Keratinocyte (primary cell): ENCODE measurements around the gene ITPR2. TPM values are rescaled to one million over a fixed set of nuclear protein-coding genes. Genes with fewer than 3 reads are reported as not detected.

Source experiments
- DNase-seq: peaks from one replicate; pipeline ENCODE4 v3.0.0-alpha.2; 2011; ENCODE audit warnings: low read depth, missing footprints, low spot score
- FAIRE-seq: peaks from 2 replicates; lab custom pipeline; 2011; peaks lifted over from hg19 to GRCh38; lab: Jason Lieb, UNC
- H2AFZ ChIP-seq: 2 replicates; pipeline ENCODE4 v1.6.0; 2012; ENCODE audit warnings: low read length, control low read depth, inconsistent platforms; ENCODE audit not compliant: control insufficient read depth
- H3K27ac ChIP-seq: 2 replicates; pipeline ENCODE4 v1.5.1; 2011; ENCODE audit warnings: low read length; ENCODE audit not compliant: control insufficient read depth, insufficient read depth
- H3K27me3 ChIP-seq: 3 replicates; pipeline ENCODE4 v1.6.0; 2011; ENCODE audit warnings: low read length; ENCODE audit not compliant: control insufficient read depth, insufficient read depth; ENCODE audit errors: extremely low read depth
- H3K36me3 ChIP-seq, 2 experiments: 2 replicates in 1 of 2; 3 replicates in 1 of 2; pipeline ENCODE4 v1.5.1; 2011; ENCODE audit warnings: low read length in 2 of 2, mild to moderate bottlenecking in 1 of 2; ENCODE audit not compliant: control insufficient read depth in 2 of 2, insufficient read depth in 2 of 2; ENCODE audit errors: extremely low read depth in 1 of 2
- H3K4me1 ChIP-seq: 3 replicates; pipeline ENCODE4 v1.5.1; 2011; ENCODE audit warnings: low read length; ENCODE audit not compliant: control insufficient read depth, insufficient read depth; ENCODE audit errors: extremely low read depth
- H3K4me2 ChIP-seq: 3 replicates; pipeline ENCODE4 v1.6.0; 2011; ENCODE audit warnings: low read depth, low read length; ENCODE audit not compliant: control insufficient read depth, insufficient read depth; ENCODE audit errors: extremely low read depth
- H3K4me3 ChIP-seq, 3 experiments: fragments of 200-600 bp in 1 of 3; sonication (generic) in 1 of 3; 2 replicates in 2 of 3; 3 replicates in 1 of 3; pipeline ENCODE4 v1.5.1; 2011 to 2016; ENCODE audit warnings: low read length in 3 of 3, mild to moderate bottlenecking in 3 of 3, control low read depth in 2 of 3, inconsistent platforms in 1 of 3, low read depth in 1 of 3, mixed read lengths in 1 of 3, mixed run types in 1 of 3, moderate library complexity in 1 of 3; ENCODE audit not compliant: control insufficient read depth in 2 of 3, insufficient read depth in 2 of 3; ENCODE audit errors: extremely low read depth in 1 of 3
- H3K79me2 ChIP-seq: 2 replicates; pipeline ENCODE4 v1.6.0; 2012; ENCODE audit warnings: low read length; ENCODE audit not compliant: control insufficient read depth, insufficient read depth
- H3K9ac ChIP-seq: 3 replicates; pipeline ENCODE4 v1.6.0; 2011; ENCODE audit warnings: low read length; ENCODE audit not compliant: control insufficient read depth, insufficient read depth; ENCODE audit errors: extremely low read depth
- H3K9me1 ChIP-seq: 3 replicates; pipeline ENCODE4 v1.6.0; 2011; ENCODE audit warnings: low read length; ENCODE audit not compliant: control insufficient read depth, insufficient read depth; ENCODE audit errors: extremely low read depth
- H3K9me3 ChIP-seq: 2 replicates; pipeline ENCODE4 v1.5.1; 2012; ENCODE audit warnings: low read depth, low read length; ENCODE audit not compliant: control insufficient read depth
- H4K20me1 ChIP-seq: 3 replicates; pipeline ENCODE4 v1.6.0; 2011; ENCODE audit warnings: low read length; ENCODE audit not compliant: control insufficient read depth, insufficient read depth; ENCODE audit errors: extremely low read depth
- EZH2 ChIP-seq: IDR thresholded peaks from one replicate; pipeline ENCODE4 v1.6.1; 2012; ENCODE audit warnings: inconsistent platforms, mild to moderate bottlenecking, low read length, moderate library complexity
- dilution Hi-C: fragments of 300-500 bp; cut with MboI; formaldehyde crosslinking; loops from one replicate; pipeline ENCODE4 v1.7.0; 2020; ENCODE audit warnings: low sequenced_read_pairs; ENCODE audit not compliant: extremely low pct_ligation_motif_present
- polyA plus RNA-seq, 5 experiments: library from polyadenylated mRNA; depleted of rRNA in 3 of 5; stranded (reverse) in 3 of 5; stranded (forward) in 1 of 5; unstranded in 1 of 5; fragments of >200 nt; gene quantifications; 1 replicate in 1 of 5; 2 replicates in 3 of 5; 3 replicates in 1 of 5; pipeline versions ENCODE4 v1.2.1 to v1.2.3, GENCODE V29; 2011 to 2012; ENCODE audit warnings: missing spikeins in 2 of 5, low read depth in 1 of 5, low replicate concordance in 1 of 5
- TF ChIP-seq, protein P1 (sequence below), 3 experiments: IDR thresholded peaks in 1 of 3; conservative IDR thresholded peaks in 1 of 3; optimal IDR thresholded peaks in 1 of 3; 2 replicates in 2 of 3; 3 replicates in 1 of 3; pipeline versions ENCODE3 to v1.5.1; 2011; ENCODE audit warnings: low read length in 3 of 3, mild to moderate bottlenecking in 3 of 3, moderate library complexity in 2 of 3, control low read depth in 1 of 3, inconsistent platforms in 1 of 3; ENCODE audit not compliant: insufficient read depth in 2 of 3; ENCODE audit errors: extremely low read depth in 1 of 3

The ITPR2 gene
- polyA plus RNA-seq, 1 donor (not counting 4 experiments of a cell fraction or from before 2014, with no cell fraction given) = 7.6 TPM

DNA sequence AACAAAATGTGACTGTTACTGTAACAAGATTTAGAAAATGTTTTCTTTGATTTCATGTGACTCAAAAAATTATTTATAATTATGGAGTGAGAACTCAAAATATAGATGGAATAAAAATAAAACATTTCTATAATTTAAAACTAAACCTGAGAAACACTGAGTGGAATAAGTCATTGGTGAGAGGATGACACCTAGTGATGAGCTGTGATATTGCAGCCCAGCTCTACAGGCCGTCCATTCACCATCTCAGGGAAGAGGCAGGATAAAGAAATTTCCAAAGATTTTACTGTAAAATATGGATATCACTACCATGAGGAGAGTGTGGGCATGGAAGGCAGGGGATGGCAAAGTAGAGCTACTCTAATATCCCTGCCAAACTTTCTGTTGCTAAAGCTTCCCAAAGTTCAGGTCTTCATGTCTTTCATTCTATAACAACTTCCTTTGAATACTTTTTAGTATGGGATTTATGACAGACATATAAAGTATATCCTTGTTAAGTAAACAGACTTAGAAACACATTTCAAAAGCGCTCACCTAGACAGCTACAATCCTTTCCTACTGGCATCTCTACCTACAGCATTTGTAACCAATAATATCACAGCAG lies 308.0 kb downstream of the ITPR2 start:
- Histone ChIP-seq H2AFZ (no peak overlapping the region), H4K20me1 (no peaks in the 10 kb centered on the region), H3K4me2 (no peak overlapping the region), H3K4me1 (peaks cover 9% of the 10 kb centered on the region), H3K9me1 (no peaks in the 10 kb centered on the region), H3K27ac (no peak overlapping the region), H3K36me3 (no peaks in the 10 kb centered on the region), H3K27me3 (no peaks in the 10 kb centered on the region), H3K79me2 (no peaks in the 10 kb centered on the region), H3K4me3 (no peak overlapping the region), H3K9ac (no peak overlapping the region), H3K9me3 (no peaks in the 10 kb centered on the region)
- TF ChIP-seq, protein P1, sequence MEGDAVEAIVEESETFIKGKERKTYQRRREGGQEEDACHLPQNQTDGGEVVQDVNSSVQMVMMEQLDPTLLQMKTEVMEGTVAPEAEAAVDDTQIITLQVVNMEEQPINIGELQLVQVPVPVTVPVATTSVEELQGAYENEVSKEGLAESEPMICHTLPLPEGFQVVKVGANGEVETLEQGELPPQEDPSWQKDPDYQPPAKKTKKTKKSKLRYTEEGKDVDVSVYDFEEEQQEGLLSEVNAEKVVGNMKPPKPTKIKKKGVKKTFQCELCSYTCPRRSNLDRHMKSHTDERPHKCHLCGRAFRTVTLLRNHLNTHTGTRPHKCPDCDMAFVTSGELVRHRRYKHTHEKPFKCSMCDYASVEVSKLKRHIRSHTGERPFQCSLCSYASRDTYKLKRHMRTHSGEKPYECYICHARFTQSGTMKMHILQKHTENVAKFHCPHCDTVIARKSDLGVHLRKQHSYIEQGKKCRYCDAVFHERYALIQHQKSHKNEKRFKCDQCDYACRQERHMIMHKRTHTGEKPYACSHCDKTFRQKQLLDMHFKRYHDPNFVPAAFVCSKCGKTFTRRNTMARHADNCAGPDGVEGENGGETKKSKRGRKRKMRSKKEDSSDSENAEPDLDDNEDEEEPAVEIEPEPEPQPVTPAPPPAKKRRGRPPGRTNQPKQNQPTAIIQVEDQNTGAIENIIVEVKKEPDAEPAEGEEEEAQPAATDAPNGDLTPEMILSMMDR (optimal IDR thresholded peaks at IDR 0.05 in 1 of 3, IDR thresholded peaks at IDR 0.05 in 1 of 3, conservative IDR thresholded peaks at IDR 0.05 in 1 of 3; ENCODE audit: extremely low read depth in 1 of 3, insufficient read depth in 2 of 3, low read length in 3 of 3) = peak; percentile 59 to 80 (median 75)
- TF ChIP-seq EZH2 = no peak
- FAIRE-seq (peak; percentile 44), DNase-seq (no peak)
- dilution Hi-C loops = no loop called here

DNA sequence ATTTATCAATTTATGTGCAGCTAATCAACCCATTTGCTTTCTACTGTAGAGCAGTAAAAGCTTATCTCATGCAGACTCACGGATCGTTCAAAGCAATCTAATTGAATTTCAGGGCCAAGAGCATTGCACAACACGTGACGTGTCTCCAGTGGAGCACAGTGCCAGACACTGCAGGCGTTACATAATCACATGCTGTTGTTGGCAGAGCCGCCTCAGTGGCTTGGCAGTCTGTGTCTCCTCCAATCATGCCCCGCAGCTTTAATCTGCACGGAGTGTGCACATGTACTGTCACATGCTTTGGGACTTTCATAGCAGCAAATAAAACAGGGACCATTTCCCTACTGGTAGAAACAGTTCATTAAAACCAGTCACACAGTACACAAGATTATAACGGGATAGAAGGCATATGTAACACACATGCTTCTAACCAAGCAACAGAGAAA lies 309.3 kb downstream of the ITPR2 start:
- no peaks in the 10 kb centered on the region for H3K36me3 ChIP-seq
- no peak overlapping the region for H3K4me3 ChIP-seq
- no peaks in the 10 kb centered on the region for H3K9me3 ChIP-seq
- H3K9ac ChIP-seq = no peak overlapping the region
- H3K9me1 ChIP-seq = no peaks in the 10 kb centered on the region
- no peaks in the 10 kb centered on the region for H4K20me1 ChIP-seq
- no peak overlapping the region for H2AFZ ChIP-seq
- peak; percentile 98 for FAIRE-seq
- dilution Hi-C loops = no loop called here
- DNase-seq = peak; percentile 61
- H3K4me1 ChIP-seq = peaks cover 9% of the 10 kb centered on the region
- H3K79me2 ChIP-seq = no peaks in the 10 kb centered on the region
- H3K27ac ChIP-seq = peak overlapping the region; percentile 19
- no peaks in the 10 kb centered on the region for H3K27me3 ChIP-seq
- TF ChIP-seq, protein P1 (optimal IDR thresholded peaks at IDR 0.05 in 1 of 3, IDR thresholded peaks at IDR 0.05 in 1 of 3, conservative IDR thresholded peaks at IDR 0.05 in 1 of 3; ENCODE audit: extremely low read depth in 1 of 3, insufficient read depth in 2 of 3, low read length in 3 of 3) = no peak
- no peak for TF ChIP-seq EZH2
- peak overlapping the region; percentile 20 for H3K4me2 ChIP-seq
